ENCODE measurements around the gene ARRB2. TPM values are rescaled to one million over a fixed set of nuclear protein-coding genes. Genes with fewer than 3 reads are reported as not detected.
A peak's percentile ranks its signal among the peaks of the same experiment; 100 is the strongest.
"Not testable (repeated sequence)": the region's sequence is repeated elsewhere in the genome, so short reads cannot be mapped to it uniquely, and the experiment has no call there.

The ARRB2 gene
- total RNA-seq, 1 experiment from 2014 or later, result 21.1 TPM

DNA sequence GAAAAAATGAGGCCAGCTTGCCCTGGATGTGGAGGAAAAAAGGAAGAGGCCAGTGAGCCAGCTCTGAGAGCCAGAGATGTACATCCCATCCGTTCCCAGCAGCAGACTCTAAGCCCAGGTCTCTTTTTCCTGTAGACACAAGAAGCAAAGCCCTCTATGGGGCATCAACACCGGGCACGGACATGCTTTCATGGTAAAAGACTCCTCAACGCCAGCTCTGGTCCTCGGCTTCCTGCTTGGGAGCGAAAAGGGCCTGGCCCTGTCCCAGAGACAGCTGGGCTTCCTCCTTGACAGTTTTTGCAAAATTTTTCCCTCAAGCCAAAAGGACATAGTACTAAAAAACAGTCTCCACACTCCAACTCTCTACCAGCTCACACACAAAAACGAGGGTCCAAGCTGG, 33.6 kb upstream of the ARRB2 start:
- H3K4me3 Mint-ChIP-seq (ENCODE audit: low read depth, unreplicated experiment), result no peak overlapping the region
- H3K9me3 Mint-ChIP-seq (ENCODE audit: low read depth, unreplicated experiment), result no peaks in the 10 kb centered on the region
- H3K4me1 Mint-ChIP-seq (ENCODE audit: low read depth, unreplicated experiment), result peaks cover 17% of the 10 kb centered on the region
- no peak for DNase-seq
- no TSS peak for BruUV-seq (replicated peaks)
- no peak overlapping the region for H3K27ac Mint-ChIP-seq (ENCODE audit: unreplicated experiment)
- no peaks in the 10 kb centered on the region for H3K27me3 Mint-ChIP-seq (ENCODE audit: unreplicated experiment)
- TF ChIP-seq CTCF (IDR thresholded peaks at IDR 0.05; ENCODE audit: unreplicated experiment), result no peak
- peaks cover 28% of the 10 kb centered on the region for H3K36me3 Mint-ChIP-seq (ENCODE audit: insufficient read depth, unreplicated experiment)
- CTCF ChIA-PET, result no interaction called here
- intact Hi-C loops (cut with micrococcal nuclease; ENCODE audit: unreplicated experiment), result no loop called here

DNA sequence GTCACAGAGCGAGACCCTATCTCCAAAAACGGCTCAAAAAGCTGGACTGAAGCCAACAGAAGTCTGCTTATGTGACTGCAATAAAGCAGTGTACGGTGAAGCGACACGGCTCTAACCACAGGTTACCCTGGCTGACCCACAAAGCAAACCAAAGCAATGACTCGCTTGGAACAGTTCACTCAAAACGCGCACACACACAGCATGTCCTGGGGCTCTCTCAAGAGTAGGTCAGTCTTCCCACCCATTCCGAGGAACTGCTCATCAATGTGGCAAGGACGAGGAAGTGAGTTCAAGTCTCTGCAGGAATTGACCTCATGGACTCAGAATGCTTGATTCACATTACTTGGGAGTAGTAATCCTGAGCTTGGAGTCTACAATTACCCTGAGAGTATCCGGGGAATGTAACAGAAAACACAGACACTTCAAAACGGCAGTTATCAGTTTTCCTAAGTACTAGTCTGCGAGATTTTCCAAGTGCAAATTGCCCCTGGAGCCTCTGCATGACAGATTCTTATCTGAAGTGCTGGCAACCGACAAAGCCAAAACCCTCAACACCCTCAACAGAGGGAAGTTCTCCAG, 31.9 kb upstream of the ARRB2 start:
- no peak overlapping the region for H3K4me3 Mint-ChIP-seq (ENCODE audit: low read depth, unreplicated experiment)
- BruUV-seq (replicated peaks), result no TSS peak
- H3K9me3 Mint-ChIP-seq (ENCODE audit: low read depth, unreplicated experiment), result no peaks in the 10 kb centered on the region
- H3K27me3 Mint-ChIP-seq (ENCODE audit: unreplicated experiment), result no peaks in the 10 kb centered on the region
- no peak for TF ChIP-seq CTCF (IDR thresholded peaks at IDR 0.05; ENCODE audit: unreplicated experiment)
- peaks cover 40% of the 10 kb centered on the region for H3K36me3 Mint-ChIP-seq (ENCODE audit: insufficient read depth, unreplicated experiment)
- CTCF ChIA-PET, result interaction anchor here (0.9 kb wide), 1 partner anchor 289 kb away, joined by 6 read pairs; no protein-coding TSS in a partner anchor
- H3K4me1 Mint-ChIP-seq (ENCODE audit: low read depth, unreplicated experiment), result peaks cover 17% of the 10 kb centered on the region
- DNase-seq, result peak; percentile 28
- intact Hi-C loops (cut with micrococcal nuclease; ENCODE audit: unreplicated experiment), result no loop called here
- no peak overlapping the region for H3K27ac Mint-ChIP-seq (ENCODE audit: unreplicated experiment)

GRCh38 chr17:4679658-4680057, 30.8 kb upstream of the ARRB2 start:
- Mint-ChIP-seq H3K36me3 (ENCODE audit: insufficient read depth, unreplicated experiment) (peaks cover 48% of the 10 kb centered on the region), H3K9me3 (ENCODE audit: low read depth, unreplicated experiment) (no peaks in the 10 kb centered on the region), H3K4me1 (ENCODE audit: low read depth, unreplicated experiment) (peaks cover 17% of the 10 kb centered on the region), H3K27me3 (ENCODE audit: unreplicated experiment) (no peaks in the 10 kb centered on the region), H3K4me3 (ENCODE audit: low read depth, unreplicated experiment) (no peak overlapping the region), H3K27ac (ENCODE audit: unreplicated experiment) (peak overlapping the region; percentile 44)
- DNase-seq, result peak; percentile 24
- no peak for TF ChIP-seq CTCF (IDR thresholded peaks at IDR 0.05; ENCODE audit: unreplicated experiment)
- intact Hi-C loops (cut with micrococcal nuclease; ENCODE audit: unreplicated experiment), result no loop called here
- BruUV-seq (replicated peaks), result no TSS peak
- CTCF ChIA-PET, result interaction anchor here (1.2 kb wide), 1 partner anchor 23 kb away, joined by 4 read pairs; no protein-coding TSS in a partner anchor

DNA sequence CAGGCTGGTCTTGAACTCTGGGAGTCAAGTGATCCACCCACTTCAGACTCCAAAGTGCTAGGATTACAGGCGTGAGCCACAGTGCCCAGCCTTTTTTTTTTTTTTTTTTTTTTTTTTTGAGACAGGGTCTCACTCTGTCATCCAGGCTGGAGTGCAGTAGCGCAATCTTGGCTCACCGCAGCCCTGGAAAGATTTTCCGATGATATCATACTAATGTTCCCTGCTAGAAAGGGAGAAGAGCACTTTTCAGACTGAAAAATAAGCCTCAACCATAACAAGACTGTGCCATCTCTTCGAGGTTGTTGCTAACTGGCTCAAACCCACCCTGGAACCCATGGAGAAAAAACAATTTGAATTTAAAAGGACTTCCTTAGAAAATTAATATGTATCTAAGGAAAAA, 26.7 kb upstream of the ARRB2 start:
- DNase-seq; H3K27me3 Mint-ChIP-seq (ENCODE audit: unreplicated experiment); intact Hi-C loops (cut with micrococcal nuclease; ENCODE audit: unreplicated experiment); BruUV-seq (replicated peaks); H3K4me3 Mint-ChIP-seq (ENCODE audit: low read depth, unreplicated experiment); CTCF ChIA-PET; H3K27ac Mint-ChIP-seq (ENCODE audit: unreplicated experiment); H3K9me3 Mint-ChIP-seq (ENCODE audit: low read depth, unreplicated experiment): not testable (repeated sequence)
- peaks cover 34% of the 10 kb centered on the region for H3K36me3 Mint-ChIP-seq (ENCODE audit: insufficient read depth, unreplicated experiment)
- peaks cover 17% of the 10 kb centered on the region for H3K4me1 Mint-ChIP-seq (ENCODE audit: low read depth, unreplicated experiment)

GRCh38 chr17:4689872-4690271, 20.6 kb upstream of the ARRB2 start:
- intact Hi-C loops (cut with micrococcal nuclease; ENCODE audit: unreplicated experiment); DNase-seq; H3K27me3 Mint-ChIP-seq (ENCODE audit: unreplicated experiment); H3K9me3 Mint-ChIP-seq (ENCODE audit: low read depth, unreplicated experiment); H3K4me1 Mint-ChIP-seq (ENCODE audit: low read depth, unreplicated experiment); H3K4me3 Mint-ChIP-seq (ENCODE audit: low read depth, unreplicated experiment); H3K27ac Mint-ChIP-seq (ENCODE audit: unreplicated experiment); CTCF ChIA-PET; BruUV-seq (replicated peaks): not testable (repeated sequence)
- H3K36me3 Mint-ChIP-seq (ENCODE audit: insufficient read depth, unreplicated experiment), result peaks cover 11% of the 10 kb centered on the region
